ENCODE data around the gene MAP4K3. TPM values are rescaled to one million over a fixed set of nuclear protein-coding genes. Genes with fewer than 3 reads are reported as not detected.

MAP4K3 gene
- total and polyA plus RNA-seq, 9 of the 15 experiments (the other 6 are each of a cell fraction or from before 2014, with no cell fraction given): 3.1 to 30.0 (median 16.9) TPM

GRCh38 chr2:39234754-39235153 is 202.3 kb downstream of the MAP4K3 start (continued):
- TF ChIP-seq YY1 (IDR thresholded peaks at IDR 0.05; ENCODE audit: borderline replicate concordance in 1 of 3, control insufficient read depth in 1 of 3, extremely low read depth in 1 of 3, insufficient read depth in 3 of 3, insufficient read length in 1 of 3, insufficient replicate concordance in 2 of 3, low read depth in 1 of 3, low read length in 2 of 3) (no peak), BCL6 (CRISPR knock-in tag; IDR thresholded peaks at IDR 0.05) (no peak), GTF3C2 (IDR thresholded peaks at IDR 0.05; ENCODE audit: borderline replicate concordance, extremely low read depth, insufficient read length) (no peak), ZNF707 (CRISPR knock-in tag; conservative IDR thresholded peaks at IDR 0.05) (no peak)

GRCh38 chr2:39232141-39232540 is 204.9 kb downstream of the MAP4K3 start:
- no TSS peak for BruUV-seq (replicated peaks)
- no peak for TF ChIP-seq ZFP1 (CRISPR knock-in tag; IDR thresholded peaks at IDR 0.05)
- ATAC-seq (no peak), DNase-seq (ENCODE audit: extremely low read depth in 1 of 4, low spot score in 3 of 4) (no peak), FAIRE-seq (no peak)
- CTCF ChIA-PET (ENCODE audit: low intra/inter-chr PET ratio): interaction anchor here (1.0 kb wide), 1 partner anchor 173 kb away, joined by 3 read pairs; no protein-coding TSS in a partner anchor
- Histone ChIP-seq H3K79me2 (ENCODE audit: control insufficient read depth, insufficient read depth, low read length) (no peaks in the 10 kb centered on the region), H3K9ac (ENCODE audit: insufficient read depth in 1 of 2, low read depth in 2 of 2, low read length in 2 of 2) (no peak overlapping the region), H3K27me3 (ENCODE audit: control insufficient read depth in 2 of 2, insufficient read depth in 2 of 2, low read length in 2 of 2) (no peaks in the 10 kb centered on the region), H3K4me3 (no peak overlapping the region), H3K4me2 (ENCODE audit: insufficient read depth, low read length) (no peak overlapping the region), H3K36me3 (ENCODE audit: control insufficient read depth, insufficient read depth, low read length) (no peaks in the 10 kb centered on the region), H3K4me1 (replicated peaks in 1 of 2; ENCODE audit: control insufficient read depth in 2 of 2, insufficient read depth in 2 of 2, low read length in 2 of 2) (peaks cover 0 to 7% of the 10 kb centered on the region in 2 experiments; a peak in 2 of 5 replicates), H3K9me3 (replicated peaks; ENCODE audit: control insufficient read depth, insufficient read depth, low read depth, low read length) (no peaks in the 10 kb centered on the region), H3K9me1 (ENCODE audit: control insufficient read depth, insufficient read depth, low read length) (no peaks in the 10 kb centered on the region), H2AFZ (ENCODE audit: low read depth, low read length) (no peak overlapping the region), H4K20me1 (replicated peaks; ENCODE audit: control insufficient read depth, insufficient read depth, low read length) (no peaks in the 10 kb centered on the region), H3K27ac (ENCODE audit: extremely low read depth, low read depth, low read length) (no peak overlapping the region)
- in situ Hi-C loops (cut with MboI) (loop anchor here (25.0 kb wide), 1 partner anchor 295 kb away; no protein-coding TSS in a partner anchor), intact Hi-C loops (cut with micrococcal nuclease) (loop anchor here (2.0 to 10.0 kb wide), 2 partner anchors 283 to 499 kb away; no protein-coding TSS in a partner anchor)
- POLR2A ChIA-PET: no interaction called here
